Tibial nerve (tissue), 4 donors: Measurements from ENCODE around the gene SPACA4. TPM values are rescaled to one million over a fixed set of nuclear protein-coding genes. Genes with fewer than 3 reads are reported as not detected.

Experiments
- DNase-seq, 2 donors: peaks; one replicate each; pipeline ENCODE4 v3.0.0-alpha.2; 2019; ENCODE audit warnings: low spot score in 2 of 2
- H3K27ac ChIP-seq, 4 donors: fragments of 200-600 bp; sonication (generic) in 3 of 4; one replicate each; pipeline ENCODE4 v1.5.1; 2017 to 2019; ENCODE audit warnings: mild to moderate bottlenecking in 1 of 4
- H3K27me3 ChIP-seq, 2 donors: fragments of 200-600 bp; sonication (generic) in 1 of 2; one replicate each; pipeline versions ENCODE4 v1.5.1 to v1.6.0; 2017 to 2019
- H3K36me3 ChIP-seq, 3 donors: fragments of 200-600 bp; sonication (generic); one replicate each; pipeline ENCODE4 v1.5.1; 2018 to 2019
- H3K4me1 ChIP-seq, 4 donors: fragments of 200-600 bp; sonication (generic) in 3 of 4; one replicate each; pipeline ENCODE4 v1.5.1; 2017 to 2019
- H3K4me3 ChIP-seq, 4 donors: fragments of 200-600 bp; sonication (generic) in 3 of 4; one replicate each; pipeline ENCODE4 v1.5.1; 2017 to 2019; ENCODE audit warnings: mild to moderate bottlenecking in 1 of 4, moderate library complexity in 1 of 4
- H3K9me3 ChIP-seq, 4 donors: fragments of 200-600 bp; sonication (generic) in 3 of 4; one replicate each; pipeline ENCODE4 v1.5.1; 2017 to 2019
- EP300 ChIP-seq, 2 donors: sonication (generic); formaldehyde crosslinking; IDR thresholded peaks; one replicate each; pipeline ENCODE4 v1.6.1; 2017; ENCODE audit warnings: antibody characterized with exemption in 2 of 2, mild to moderate bottlenecking in 1 of 2
- POLR2A ChIP-seq, 2 donors: fragments of 450-650 bp; IDR thresholded peaks; one replicate each; pipeline ENCODE4 v1.6.1; 2017; ENCODE audit warnings: antibody characterized with exemption in 2 of 2, mild to moderate bottlenecking in 2 of 2, moderate library complexity in 2 of 2
- WGBS, 2 donors: methylation state at CpG; one replicate each; pipeline ENCODE4 v1.1.5; 2018; 5-methylcytosine and 5-hydroxymethylcytosine counted together
- total RNA-seq, 4 donors: library from RNA; depleted of rRNA; stranded (reverse); fragments of >200 nt; gene quantifications; one replicate each; pipeline ENCODE4 v1.1.0, GENCODE V29; 2016
- TF ChIP-seq, protein P1 (sequence below), 5 experiments: fragments of 200-600 bp in 3 of 5; fragments of 450-650 bp in 2 of 5; sonication (generic) in 3 of 5; IDR thresholded peaks; one replicate each; pipeline ENCODE4 v1.5.1; 2016 to 2019; ENCODE audit warnings: antibody characterized with exemption in 5 of 5, mild to moderate bottlenecking in 3 of 5, moderate library complexity in 2 of 5

The SPACA4 gene
- total RNA-seq, 4 donors from 2014 or later, result not detected

DNA sequence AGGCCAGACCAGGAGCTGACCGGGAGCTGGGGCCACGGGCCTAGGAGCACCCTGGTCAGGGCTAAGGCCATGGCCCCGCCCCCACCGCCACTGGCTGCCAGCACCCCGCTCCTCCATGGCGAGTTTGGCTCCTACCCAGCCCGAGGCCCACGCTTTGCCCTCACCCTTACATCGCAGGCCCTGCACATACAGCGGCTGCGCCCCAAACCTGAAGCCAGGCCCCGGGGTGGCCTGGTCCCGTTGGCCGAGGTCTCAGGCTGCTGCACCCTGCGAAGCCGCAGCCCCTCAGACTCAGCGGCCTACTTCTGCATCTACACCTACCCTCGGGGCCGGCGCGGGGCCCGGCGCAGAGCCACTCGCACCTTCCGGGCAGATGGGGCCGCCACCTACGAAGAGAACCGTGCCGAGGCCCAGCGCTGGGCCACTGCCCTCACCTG, 19.4 kb downstream of the SPACA4 start:
- TF ChIP-seq, protein P1, sequence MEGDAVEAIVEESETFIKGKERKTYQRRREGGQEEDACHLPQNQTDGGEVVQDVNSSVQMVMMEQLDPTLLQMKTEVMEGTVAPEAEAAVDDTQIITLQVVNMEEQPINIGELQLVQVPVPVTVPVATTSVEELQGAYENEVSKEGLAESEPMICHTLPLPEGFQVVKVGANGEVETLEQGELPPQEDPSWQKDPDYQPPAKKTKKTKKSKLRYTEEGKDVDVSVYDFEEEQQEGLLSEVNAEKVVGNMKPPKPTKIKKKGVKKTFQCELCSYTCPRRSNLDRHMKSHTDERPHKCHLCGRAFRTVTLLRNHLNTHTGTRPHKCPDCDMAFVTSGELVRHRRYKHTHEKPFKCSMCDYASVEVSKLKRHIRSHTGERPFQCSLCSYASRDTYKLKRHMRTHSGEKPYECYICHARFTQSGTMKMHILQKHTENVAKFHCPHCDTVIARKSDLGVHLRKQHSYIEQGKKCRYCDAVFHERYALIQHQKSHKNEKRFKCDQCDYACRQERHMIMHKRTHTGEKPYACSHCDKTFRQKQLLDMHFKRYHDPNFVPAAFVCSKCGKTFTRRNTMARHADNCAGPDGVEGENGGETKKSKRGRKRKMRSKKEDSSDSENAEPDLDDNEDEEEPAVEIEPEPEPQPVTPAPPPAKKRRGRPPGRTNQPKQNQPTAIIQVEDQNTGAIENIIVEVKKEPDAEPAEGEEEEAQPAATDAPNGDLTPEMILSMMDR (IDR thresholded peaks at IDR 0.05), result no peak
- TF ChIP-seq POLR2A (IDR thresholded peaks at IDR 0.05), result no peak
- no peak for TF ChIP-seq EP300 (IDR thresholded peaks at IDR 0.05)
- Histone ChIP-seq H3K4me1 (peaks cover 0 to 68% (median 28%) of the 10 kb centered on the region in 4 donors), H3K27me3 (no peaks in the 10 kb centered on the region), H3K9me3 (no peaks in the 10 kb centered on the region), H3K27ac (peak overlapping the region in 2 of 4 donors; percentile 89 to 90), H3K36me3 (peaks cover 0 to 60% (median 0%) of the 10 kb centered on the region in 3 donors), H3K4me3 (no peak overlapping the region)
- DNase-seq, result no peak
- WGBS, 2 donors, result 81 to 82% methylated on average over 21 to 30 of the region's 30 CpGs

GRCh38 chr19:48627201-48627864, 20.8 kb downstream of the SPACA4 start:
- H3K36me3 ChIP-seq, result peaks cover 0 to 68% (median 0%) of the 10 kb centered on the region in 3 donors
- no peaks in the 10 kb centered on the region for H3K27me3 ChIP-seq
- TF ChIP-seq POLR2A (IDR thresholded peaks at IDR 0.05) (no peak), EP300 (IDR thresholded peaks at IDR 0.05) (no peak)
- TF ChIP-seq, protein P1 (IDR thresholded peaks at IDR 0.05), result no peak
- H3K4me1 ChIP-seq, result peaks cover 0 to 73% (median 29%) of the 10 kb centered on the region in 4 donors
- WGBS, 2 donors, result 61 to 78% methylated on average over 6 of the region's 6 CpGs
- H3K9me3 ChIP-seq, result no peaks in the 10 kb centered on the region
- no peak overlapping the region for H3K4me3 ChIP-seq
- DNase-seq, result no peak
- peak overlapping the region in 2 of 4 donors; percentile 62 to 81 for H3K27ac ChIP-seq

DNA sequence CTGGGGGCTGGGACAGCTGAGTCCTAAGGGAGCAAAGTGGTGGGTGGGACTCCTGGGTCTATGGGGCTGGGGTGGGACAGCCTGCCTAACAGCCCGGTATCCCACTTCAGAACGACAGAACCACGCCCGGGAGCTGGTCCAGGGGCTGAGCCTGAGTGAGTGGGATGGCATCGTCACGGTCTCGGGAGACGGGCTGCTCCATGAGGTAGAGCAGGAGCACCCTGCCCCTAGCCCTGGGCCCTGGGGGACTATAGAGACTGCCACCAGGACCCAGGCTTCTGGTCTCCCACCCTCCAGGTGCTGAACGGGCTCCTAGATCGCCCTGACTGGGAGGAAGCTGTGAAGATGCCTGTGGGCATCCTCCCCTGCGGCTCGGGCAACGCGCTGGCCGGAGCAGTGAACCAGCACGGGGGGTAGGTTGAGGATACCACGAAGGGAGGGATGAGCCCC, 21.3 kb downstream of the SPACA4 start:
- no peak for TF ChIP-seq POLR2A (IDR thresholded peaks at IDR 0.05)
- no peak for TF ChIP-seq EP300 (IDR thresholded peaks at IDR 0.05)
- TF ChIP-seq, protein P1 (IDR thresholded peaks at IDR 0.05), result no peak
- WGBS, 2 donors, result 73 to 88% methylated on average over 14 to 16 of the region's 17 CpGs
- Histone ChIP-seq H3K4me1 (peaks cover 0 to 75% (median 34%) of the 10 kb centered on the region in 4 donors), H3K27me3 (no peaks in the 10 kb centered on the region), H3K4me3 (no peak overlapping the region), H3K36me3 (peaks cover 0 to 71% (median 0%) of the 10 kb centered on the region in 3 donors), H3K27ac (peak overlapping the region in 2 of 4 donors; percentile 62 to 81), H3K9me3 (no peaks in the 10 kb centered on the region)
- DNase-seq, result no peak

- WGBS, 2 donors, result 73 to 78% methylated on average over 31 to 33 of the region's 34 CpGs
- H3K4me1 ChIP-seq, result peaks cover 0 to 75% (median 34%) of the 10 kb centered on the region in 4 donors
- H3K36me3 ChIP-seq, result peaks cover 0 to 71% (median 0%) of the 10 kb centered on the region in 3 donors
- TF ChIP-seq POLR2A (IDR thresholded peaks at IDR 0.05), result no peak
- TF ChIP-seq EP300 (IDR thresholded peaks at IDR 0.05), result peak in 1 of 2 donors; percentile 20
- no peak for DNase-seq
- H3K27ac ChIP-seq, result peak overlapping the region in 3 of 4 donors; percentile 35 to 81 (median 36)
- H3K4me3 ChIP-seq, result no peak overlapping the region
- H3K9me3 ChIP-seq, result no peaks in the 10 kb centered on the region
- H3K27me3 ChIP-seq, result no peaks in the 10 kb centered on the region
Measured at GRCh38 chr19:48628486-48629296, 22.1 kb downstream of the SPACA4 start.

- H3K4me1 ChIP-seq, result peaks cover 0 to 76% (median 37%) of the 10 kb centered on the region in 4 donors
- no peak for DNase-seq
- no peak overlapping the region for H3K4me3 ChIP-seq
- 88 to 90% methylated on average over 14 to 22 of the region's 22 CpGs for WGBS, 2 donors
- peak overlapping the region in 3 of 4 donors; percentile 35 to 81 (median 77) for H3K27ac ChIP-seq
- H3K9me3 ChIP-seq, result no peaks in the 10 kb centered on the region
- no peak for TF ChIP-seq POLR2A (IDR thresholded peaks at IDR 0.05)
- TF ChIP-seq, protein P1 (IDR thresholded peaks at IDR 0.05), result no peak
- TF ChIP-seq EP300 (IDR thresholded peaks at IDR 0.05), result no peak
- H3K36me3 ChIP-seq, result peaks cover 0 to 71% (median 0%) of the 10 kb centered on the region in 3 donors
- no peaks in the 10 kb centered on the region for H3K27me3 ChIP-seq
Measured at GRCh38 chr19:48629297-48629598, 22.7 kb downstream of the SPACA4 start.
